ENCODE results near the gene RCE1.
A peak's percentile ranks its signal among the peaks of the same experiment; 100 is the strongest.

Gene RCE1

DNA sequence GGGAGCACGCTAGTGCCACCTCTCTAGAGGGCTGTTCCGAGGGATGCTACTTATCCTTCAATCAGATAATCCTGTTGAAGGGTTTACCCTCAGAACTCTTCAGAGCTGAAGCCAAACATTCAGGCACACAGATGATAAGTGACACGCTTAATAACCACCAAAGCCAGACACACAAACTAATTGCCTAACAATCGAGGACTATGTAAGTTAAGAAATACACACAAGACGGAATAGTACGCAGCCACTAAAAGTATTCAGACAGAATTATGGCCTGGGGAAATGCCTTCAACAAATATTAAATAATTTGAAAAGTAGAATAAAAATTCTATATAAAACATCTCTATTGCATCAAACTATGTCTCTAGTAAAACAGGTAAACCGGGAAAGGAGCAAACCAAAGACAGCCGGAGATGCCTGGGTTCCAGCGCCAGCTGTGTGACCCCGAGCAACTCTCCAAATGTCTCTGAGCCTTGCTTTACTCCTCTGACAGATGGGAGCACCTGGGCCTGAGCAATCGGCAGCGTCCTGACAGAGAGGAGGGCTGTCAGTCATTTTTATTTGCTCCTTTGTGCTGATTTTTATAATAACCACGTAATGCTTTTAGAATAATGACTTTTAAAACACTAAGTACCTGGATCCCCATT, 25.0 kb downstream of the RCE1 start:
- DNase-seq (ENCODE audit: insufficient read length, low spot score) (no peak), FAIRE-seq (no peak)

DNA sequence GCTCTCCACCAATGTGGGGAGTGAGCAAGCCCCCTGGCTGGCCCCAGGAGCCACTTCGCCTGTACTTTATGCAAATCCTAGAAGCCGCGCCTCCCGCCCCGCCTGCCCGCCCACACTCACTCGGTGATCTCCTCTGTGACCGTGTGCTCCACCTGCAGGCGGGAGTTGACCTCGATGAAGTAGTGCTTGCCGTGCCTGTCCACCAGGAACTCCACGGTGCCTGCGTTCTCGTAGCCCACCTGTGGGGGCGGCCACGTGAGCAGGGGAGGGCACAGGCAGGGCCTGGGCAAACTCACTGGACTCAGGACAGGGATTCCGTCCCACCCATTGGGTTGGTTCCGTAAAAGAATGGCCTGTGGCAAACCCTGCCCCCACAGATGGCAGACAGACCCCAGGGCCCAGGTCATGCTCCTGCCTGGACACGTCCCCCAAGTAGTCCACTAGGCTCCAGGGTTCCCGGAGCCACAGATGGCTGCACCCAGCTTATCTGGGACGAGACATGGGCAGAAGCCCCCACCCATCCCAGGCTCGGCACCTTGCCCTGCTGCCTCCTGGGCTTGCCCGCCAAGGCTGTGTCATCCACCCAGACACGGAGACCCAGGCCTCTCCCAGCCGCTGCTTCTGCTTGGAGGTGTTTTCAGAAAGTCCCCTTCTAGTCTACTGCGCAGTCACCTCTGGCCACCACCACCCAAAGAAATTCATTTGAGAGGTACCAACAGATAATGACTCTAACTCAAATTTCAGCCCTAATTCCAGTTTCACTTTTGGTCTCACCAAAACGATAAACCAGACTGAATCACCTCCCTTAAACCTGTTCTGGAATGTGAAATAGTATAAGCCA, 25.7 kb downstream of the RCE1 start:
- DNase-seq (ENCODE audit: insufficient read length, low spot score) = peak; percentile 94

DNA sequence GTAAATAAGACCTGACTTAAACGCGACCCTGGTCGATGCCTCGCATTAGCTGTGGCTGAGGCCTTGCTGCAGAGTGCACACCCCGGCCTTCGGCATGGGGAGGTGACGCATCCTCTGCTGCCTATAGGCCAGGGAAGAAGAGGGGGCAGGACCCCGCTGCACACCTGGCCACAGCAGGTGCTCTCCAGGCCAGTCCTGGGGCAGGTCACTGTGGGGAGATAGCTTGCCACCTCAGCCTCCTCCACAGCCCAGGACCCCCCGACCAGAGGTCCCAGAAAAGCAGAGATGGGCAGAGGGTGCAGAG, 26.3 kb downstream of the RCE1 start:
- DNase-seq (ENCODE audit: insufficient read length, low spot score) (no peak), FAIRE-seq (no peak)

More for the DNA sequence above, 25.7 kb downstream of the RCE1 start:
- FAIRE-seq = peak; percentile 99

DNA sequence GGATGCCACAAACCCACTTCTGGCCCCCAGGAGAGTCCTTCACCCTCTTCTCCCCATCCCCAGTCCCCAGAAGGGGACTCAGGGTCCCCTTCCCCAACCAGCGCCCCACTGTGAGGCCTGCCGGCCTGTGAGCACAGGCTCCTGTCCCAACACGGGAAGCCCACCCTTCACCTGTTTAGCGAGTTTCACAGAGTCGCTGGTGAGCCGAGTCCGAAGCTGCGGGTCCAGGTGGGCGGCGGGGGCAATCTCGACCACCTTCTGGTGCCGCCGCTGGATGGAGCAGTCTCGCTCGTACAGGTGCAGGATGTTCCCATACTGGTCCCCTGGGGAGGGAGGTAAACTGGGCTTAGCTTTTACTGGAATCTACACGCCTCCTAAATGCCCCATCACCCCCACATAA, 26.9 kb downstream of the RCE1 start:
- DNase-seq (ENCODE audit: insufficient read length, low spot score) = no peak
- FAIRE-seq = no peak

DNA sequence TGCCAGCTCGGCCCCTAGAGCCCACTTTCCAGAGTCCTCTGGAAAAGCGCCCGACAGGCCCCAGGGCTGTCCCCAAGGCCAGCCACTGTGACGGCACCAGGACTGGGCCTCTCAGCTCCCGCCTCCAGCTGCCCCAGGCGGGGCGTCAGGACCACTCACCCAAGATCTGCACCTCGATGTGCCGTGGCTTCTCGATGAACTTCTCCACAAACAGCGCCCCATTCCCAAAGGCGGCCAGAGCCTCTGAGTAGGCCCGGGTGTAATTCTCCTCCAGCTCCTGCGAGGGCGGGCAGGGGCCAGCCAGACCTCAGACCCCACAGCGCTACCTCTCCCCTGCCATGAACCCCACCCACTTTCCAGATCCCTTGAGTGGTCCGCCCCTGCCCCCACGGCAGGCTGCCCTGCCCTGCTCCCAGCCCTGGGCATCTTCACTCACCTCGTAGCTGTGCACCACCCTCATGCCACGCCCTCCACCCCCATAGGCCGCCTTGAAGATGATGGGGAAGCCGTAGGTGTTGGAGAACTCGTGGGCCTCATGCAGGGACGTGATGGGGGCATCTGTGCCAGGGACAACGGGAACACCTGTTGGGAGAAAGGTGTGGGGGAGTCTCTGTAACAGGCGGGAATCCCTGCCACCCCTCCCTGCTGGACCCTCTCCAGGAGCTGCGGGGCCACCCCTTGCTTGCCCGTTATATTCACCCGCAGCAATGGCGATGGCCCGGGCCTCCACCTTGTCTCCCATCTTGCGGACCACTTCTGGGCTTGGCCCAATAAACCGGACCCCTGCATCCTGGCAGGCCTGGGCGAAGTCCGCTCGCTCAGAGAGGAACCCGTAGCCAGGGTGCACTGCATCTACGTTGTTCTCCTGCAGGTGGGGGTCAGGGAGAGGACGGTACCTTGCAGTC, 27.6 kb downstream of the RCE1 start:
- FAIRE-seq (no peak), DNase-seq (ENCODE audit: insufficient read length, low spot score) (no peak)

DNA sequence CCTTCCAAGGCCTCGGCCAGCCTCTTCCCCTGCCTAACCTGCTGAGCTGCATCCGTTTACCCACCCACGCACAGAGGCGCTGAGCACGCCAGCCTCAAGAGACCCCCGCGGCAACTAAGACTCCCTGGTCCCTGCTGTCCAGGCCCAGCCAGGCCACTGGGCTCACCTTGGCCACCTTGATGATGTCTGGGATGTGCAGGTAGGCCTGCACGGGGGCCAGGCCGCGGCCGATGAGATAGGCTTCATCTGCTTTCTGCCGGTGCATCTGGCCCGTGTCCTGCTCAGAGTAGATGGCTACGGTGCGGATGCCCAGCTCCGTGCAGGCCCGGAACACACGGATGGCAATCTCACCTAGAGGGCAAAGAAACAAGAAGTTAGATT, 28.3 kb downstream of the RCE1 start:
- FAIRE-seq = no peak
- DNase-seq (ENCODE audit: insufficient read length, low spot score) = no peak

DNA sequence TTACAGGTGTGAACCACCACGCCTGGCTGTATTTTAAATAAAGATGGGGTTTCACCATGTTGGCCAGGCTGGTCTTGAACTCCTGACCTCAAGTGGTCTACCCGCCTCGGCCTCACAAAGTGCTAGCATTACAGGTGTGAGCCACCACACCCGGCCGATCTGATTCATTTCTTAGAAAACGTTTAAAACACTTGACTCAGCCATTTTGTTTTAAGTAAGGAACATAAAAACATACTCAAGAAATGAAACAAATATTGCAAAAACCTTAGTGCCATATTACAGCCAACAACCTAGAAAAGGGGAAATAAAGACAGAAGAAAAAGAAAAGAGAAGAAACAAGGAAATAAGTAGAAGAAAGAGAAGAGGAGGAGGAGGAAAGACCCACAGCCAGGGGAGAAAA, 31.0 kb downstream of the RCE1 start:
- FAIRE-seq = no peak
- no peak for DNase-seq (ENCODE audit: insufficient read length, low spot score)

DNA sequence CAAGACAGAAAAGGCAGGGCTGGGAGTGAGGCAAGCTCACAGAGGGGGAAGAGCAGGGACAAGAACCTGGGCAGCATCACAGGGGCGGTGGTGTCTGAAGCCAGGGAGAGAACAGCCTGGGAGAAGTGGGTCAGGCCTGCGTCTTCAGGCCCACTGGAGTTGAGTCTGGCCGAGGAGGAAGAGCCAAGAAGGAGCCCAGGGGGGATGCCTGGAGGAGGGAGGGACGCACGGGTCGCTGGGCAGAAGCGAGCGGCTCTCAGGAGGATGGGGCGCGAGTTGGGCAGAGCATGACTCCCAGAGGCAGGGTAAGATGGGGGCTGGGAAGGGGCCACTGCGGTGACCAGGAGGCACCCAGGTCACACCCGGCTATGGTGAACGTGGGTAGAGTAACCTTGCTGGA, 32.1 kb downstream of the RCE1 start:
- DNase-seq (ENCODE audit: insufficient read length, low spot score) (no peak), FAIRE-seq (no peak)

DNA sequence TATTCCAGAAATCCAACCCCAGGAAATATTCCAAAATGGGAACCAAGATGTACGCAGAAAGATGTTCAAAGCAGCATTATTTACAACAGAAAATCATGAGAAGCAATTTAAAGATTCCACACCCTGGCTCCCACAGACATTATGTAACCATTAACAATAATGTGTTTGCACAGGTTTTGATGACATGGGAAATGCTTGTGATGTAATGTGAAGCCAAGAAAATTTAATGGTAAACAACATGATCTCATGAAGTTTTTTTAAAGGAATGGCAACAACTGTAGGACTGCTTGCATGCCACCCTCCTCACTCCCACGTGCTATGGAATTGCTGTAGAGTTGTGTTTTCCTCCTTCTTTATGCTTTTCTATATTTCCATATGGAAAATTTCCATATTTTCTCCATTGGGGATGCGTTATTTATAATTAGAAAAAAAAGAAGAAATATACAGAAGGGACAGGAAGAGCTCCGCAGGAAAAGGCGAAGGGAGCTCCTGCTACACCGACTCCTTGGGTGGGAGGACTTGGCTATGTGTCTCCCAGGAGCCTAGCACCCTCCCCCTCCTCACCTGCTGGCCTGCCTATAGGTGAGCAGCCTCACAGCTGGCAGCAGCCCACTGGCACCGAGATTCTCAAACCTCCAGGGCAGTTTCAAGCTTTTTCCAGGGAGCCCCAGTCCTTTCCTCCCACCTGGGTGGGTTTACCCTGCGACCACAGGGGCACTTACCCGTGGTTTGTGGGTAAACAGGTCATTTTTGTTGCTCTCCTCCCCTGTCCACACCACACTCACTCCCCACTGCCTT, 34.5 kb downstream of the RCE1 start:
- DNase-seq (ENCODE audit: insufficient read length, low spot score) (no peak), FAIRE-seq (no peak)

DNA sequence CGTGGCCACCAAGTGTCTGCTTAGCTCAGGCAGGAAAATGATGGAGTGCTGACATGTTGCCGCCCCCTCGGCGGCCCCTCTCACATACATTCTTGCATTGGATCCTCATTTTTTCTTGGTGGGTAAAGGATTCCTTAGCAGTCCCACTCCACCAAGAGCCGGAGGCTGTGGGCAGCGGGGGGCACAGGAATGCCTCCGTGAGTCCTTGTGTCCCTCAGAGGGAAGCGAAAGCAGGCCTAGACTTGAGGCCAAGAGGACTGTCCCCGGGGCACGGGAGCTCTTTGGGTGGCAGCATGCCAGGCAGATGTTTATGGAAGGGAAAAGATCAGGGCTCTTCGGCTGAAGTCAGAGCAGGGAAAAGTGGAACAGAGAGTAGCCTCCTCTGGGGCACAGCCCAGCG, 35.2 kb downstream of the RCE1 start:
- DNase-seq (ENCODE audit: insufficient read length, low spot score) = no peak
- no peak for FAIRE-seq

DNA sequence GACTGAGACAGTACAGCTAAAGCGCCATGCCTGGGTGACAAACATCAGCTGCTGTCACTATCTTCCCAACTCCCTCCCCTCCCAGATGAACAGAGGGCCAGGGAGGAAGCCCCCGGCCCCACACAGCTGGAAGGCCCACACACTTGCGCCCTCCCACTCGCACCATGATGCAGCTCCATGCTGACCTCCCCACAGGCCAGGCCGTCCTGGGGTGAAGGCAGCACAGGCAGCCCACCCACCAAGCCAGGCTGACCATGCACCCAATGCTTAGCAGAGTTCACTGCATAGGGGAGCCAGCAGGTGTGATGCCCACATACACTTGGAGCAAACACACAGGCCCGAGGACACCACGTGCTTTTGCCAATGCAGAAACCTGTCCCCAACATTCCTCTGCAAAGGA, 35.8 kb downstream of the RCE1 start:
- DNase-seq (ENCODE audit: insufficient read length, low spot score) (no peak), FAIRE-seq (no peak)

DNA sequence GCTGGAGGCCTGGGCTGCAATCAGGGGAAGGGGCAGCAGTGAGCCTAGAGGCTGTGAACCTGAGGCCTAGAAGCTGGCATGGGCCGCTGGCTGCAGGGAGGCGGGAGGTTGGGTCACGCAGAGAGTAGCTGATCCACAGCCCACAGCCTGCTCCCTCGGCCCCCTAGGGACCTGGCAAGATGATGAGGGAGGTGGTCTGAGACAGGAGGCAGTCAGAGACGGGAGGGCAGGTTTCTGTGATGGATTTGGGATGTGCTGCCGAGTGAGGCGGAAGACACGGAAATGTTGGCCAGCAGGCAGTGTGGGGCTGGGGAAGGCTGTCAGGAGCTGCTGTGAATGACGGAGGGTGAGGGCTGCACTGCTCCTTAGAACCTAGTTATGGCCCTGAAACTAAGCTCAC, 36.3 kb downstream of the RCE1 start:
- FAIRE-seq = no peak
- no peak for DNase-seq (ENCODE audit: insufficient read length, low spot score)

DNA sequence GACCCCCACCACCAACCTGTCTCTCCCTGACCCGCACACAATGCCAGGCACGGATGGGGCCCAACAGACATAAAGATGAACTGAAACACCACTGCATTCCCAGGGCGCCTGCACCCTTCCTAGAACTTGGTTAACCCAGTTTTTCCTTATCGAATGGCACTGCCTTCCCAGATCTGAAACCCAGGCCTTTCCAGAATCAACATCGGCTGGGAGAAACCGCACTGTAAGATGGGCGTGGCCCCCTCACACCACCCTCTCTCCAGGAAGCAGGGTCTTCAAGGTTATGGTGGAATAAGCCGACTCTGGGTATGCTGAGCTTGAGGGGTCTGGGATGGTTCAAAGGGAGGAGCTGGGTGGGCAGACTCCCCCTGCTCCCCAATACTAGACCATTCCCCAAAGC, 36.8 kb downstream of the RCE1 start:
- no peak for FAIRE-seq
- no peak for DNase-seq (ENCODE audit: insufficient read length, low spot score)

DNA sequence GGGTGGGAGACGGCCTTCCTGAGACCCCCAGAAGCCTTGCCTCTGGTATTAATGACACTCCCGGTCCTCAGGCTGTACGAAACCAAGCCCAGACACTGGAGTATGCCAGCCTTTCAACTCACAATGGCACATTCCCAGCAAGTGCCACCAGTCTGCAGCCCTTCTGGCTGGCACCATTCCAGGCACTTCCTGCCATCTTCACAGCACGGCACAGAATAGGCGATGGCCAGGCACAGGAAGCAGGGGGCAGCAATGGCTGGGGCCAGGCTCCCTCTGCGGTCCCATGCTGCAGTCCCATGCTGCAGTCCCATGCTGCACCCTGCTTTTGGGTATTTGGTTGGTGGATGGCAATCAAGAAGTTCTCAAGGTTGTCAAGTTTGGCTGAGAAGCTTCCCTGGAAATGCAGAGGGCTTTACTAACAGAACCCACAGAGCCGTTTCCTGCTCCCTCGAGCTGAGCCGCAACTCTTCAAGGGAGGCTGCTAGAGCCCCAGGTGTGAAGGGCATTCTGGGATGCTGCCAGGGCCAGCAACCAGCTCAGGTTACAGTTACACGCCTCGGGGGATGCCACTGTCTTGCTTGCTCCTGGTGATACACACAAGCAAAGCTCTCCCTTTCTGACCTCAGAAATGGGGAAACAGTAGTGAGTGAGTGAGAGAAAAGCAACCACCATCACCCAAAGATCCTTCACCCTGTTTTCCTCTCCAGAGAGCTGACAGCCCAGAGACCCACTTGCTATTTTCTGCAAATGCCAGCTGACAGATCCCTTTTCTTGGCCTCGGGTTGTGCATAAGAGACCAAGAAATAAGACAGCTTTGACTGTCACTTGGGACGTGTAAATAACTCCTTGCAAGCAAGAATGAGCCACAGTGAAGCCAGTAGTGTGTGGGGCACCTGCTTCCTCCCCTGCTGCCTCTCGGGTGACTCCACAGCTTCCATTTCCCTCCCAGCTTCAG, 37.5 kb downstream of the RCE1 start:
- FAIRE-seq (no peak), DNase-seq (ENCODE audit: insufficient read length, low spot score) (no peak)

DNA sequence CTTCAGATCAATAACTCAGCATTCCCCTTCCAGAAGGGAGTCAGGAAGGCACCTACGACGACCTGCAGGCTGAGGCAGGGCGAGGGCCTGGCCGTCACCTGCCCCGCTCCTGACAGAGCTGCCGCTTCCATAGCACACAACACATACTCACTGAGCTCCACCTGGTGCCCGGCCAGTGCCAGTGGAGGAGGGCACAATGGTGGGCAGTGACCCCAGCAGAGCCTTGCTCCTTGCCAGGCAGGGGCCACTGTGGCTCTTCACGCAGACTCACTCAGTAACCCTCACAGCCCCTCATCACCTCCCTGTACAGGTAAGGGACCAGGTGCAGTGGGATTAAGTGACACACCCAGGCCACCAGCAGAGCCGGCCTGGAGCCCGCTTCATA, 38.2 kb downstream of the RCE1 start:
- no peak for FAIRE-seq
- no peak for DNase-seq (ENCODE audit: insufficient read length, low spot score)

DNA sequence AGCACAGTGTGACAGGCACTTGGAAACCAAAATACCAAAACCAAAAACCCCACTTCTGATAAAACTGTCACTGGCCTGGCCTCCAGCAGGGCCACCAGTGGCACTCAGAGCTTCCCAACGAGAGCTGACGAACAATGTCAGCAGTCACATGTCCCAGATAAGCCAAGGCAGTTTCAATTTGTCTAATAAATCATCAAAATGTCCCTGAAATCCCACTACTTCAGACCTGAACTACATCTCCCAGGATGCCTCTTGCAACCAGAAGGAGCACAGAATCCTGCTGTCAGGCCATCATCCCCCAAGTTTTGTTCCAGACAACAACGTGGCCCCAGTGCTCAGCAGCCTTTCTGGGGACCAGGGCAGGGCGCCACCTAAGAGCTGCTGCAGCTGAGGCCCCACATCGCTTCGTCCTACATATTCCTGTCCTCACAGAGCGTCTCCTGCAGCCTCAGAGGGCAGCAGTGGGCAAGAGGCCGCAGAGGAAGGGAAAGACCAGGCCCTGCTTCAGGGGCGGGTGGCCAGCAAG, 38.7 kb downstream of the RCE1 start:
- FAIRE-seq = no peak
- DNase-seq (ENCODE audit: insufficient read length, low spot score) = no peak

DNA sequence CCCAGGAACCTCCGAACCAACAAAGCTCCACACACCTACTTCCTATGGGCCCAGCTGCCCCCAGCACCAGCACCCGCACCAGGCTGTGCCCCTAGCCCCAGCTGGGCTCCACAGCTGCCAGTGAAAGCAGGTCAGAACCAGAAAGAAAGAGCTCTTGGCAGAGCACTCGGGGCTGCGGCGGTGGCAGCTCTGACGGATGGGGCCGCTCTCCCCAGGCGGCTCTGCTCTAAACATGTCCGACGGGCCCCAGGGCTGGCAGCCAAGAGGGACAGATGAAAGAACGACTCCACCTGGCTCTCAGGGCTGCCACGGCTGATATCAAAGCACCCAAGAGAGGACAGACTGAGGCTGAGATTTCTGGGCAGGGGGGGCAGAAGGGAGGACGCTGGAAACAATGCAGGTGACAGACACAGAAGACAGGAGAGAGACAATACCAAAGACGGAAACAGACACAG, 39.3 kb downstream of the RCE1 start:
- DNase-seq (ENCODE audit: insufficient read length, low spot score) (no peak), FAIRE-seq (no peak)

DNA sequence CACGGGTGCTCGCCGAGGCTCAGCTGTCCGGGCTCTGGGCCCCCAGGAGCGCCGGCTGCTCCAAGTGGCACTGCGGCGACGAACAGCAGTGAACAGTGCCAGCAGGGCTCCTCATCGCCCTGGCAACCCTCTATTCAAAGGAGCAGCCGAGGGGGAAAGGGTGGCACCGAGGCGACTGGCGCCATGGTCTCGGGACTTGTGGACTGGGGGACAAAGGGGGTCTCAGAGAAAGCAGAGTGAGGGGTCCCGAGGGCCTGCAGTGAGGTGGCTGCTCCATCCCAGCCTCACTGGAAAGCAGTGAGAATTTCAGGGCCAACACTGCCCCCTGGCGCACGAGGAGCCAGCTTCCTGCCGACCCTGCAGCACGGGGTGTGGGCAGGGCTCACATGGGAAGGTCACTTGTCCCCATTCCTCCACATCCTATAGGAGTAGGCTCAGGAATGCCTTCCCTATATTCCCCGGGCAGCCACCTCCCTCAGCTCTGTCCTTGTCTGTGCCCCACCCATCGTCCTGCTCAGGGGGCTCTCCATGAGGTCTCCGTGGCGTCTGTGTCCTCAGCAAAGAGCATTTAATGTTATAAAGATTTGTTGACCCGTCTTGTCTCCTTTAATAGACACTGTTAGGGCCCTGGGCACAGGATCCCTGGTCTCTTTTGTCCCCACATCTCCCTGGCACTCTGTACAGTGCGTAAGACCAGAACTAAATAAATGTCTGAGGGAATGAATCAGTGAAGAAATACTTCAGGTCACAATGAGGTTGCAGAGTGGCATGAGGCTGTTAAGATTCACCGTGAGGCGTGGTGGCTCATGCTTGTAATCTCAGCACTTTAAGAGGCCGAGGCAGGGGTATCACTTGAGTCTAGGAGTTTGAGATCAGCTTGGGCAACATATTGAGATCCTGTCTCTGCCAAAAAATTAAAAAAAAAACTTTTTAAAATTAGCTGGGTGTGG, 40.0 kb downstream of the RCE1 start:
- peak; percentile 48 for DNase-seq (ENCODE audit: insufficient read length, low spot score)
- FAIRE-seq = peak; percentile 76

All from GM19239 (cell line).